Loucy (cell line): ENCODE data around the gene MLYCD.

ENCODE experiments used
- CTCF ChIP-seq: fragments of 200-600 bp; sonication (generic); conservative IDR thresholded peaks from 2 replicates; pipeline ENCODE4 v1.5.1; 2014; ENCODE audit warnings: mild to moderate bottlenecking, antibody characterized with exemption, low read length
- EZH2phosphoT487 ChIP-seq: fragments of 200-600 bp; IDR thresholded peaks from 2 replicates; pipeline ENCODE4 v1.6.1; 2018; ENCODE audit warnings: antibody characterized with exemption, mild to moderate bottlenecking, moderate library complexity, borderline replicate concordance

- TF ChIP-seq CTCF (no peak), EZH2phosphoT487 (no peak)
Observed at GRCh38 chr16:83907631-83908250, 8.8 kb downstream of the MLYCD start.
